Cardiac muscle cell (in vitro differentiated cells and primary cell): ENCODE data around the gene CPNE5. TPM values are rescaled to one million over a fixed set of nuclear protein-coding genes. Genes with fewer than 3 reads are reported as not detected.

ENCODE experiments used
- DNase-seq, 2 donors: peaks; one replicate each; pipeline versions ENCODE4 v3.0.0 to v3.0.0-alpha.2; 2010 to 2017; ENCODE audit warnings: low read depth in 1 of 2, low spot score in 1 of 2
- H3K27ac ChIP-seq: fragments of 200-600 bp; sonication (generic); 2 replicates; pipeline ENCODE4 v1.5.1; 2016
- H3K27me3 ChIP-seq: fragments of 200-600 bp; sonication (generic); 2 replicates; pipeline ENCODE4 v1.6.0; 2016; ENCODE audit warnings: control low read depth
- H3K36me3 ChIP-seq: fragments of 200-600 bp; sonication (generic); 2 replicates; pipeline ENCODE4 v1.5.1; 2016; ENCODE audit warnings: control low read depth
- H3K4me1 ChIP-seq: fragments of 200-600 bp; sonication (generic); 2 replicates; pipeline ENCODE4 v1.8.1; 2017; ENCODE audit warnings: low read depth, mild to moderate bottlenecking, mixed run types
- H3K4me3 ChIP-seq: fragments of 200-600 bp; sonication (generic); 2 replicates; pipeline ENCODE4 v1.5.1; 2016; ENCODE audit warnings: mild to moderate bottlenecking
- H3K9me3 ChIP-seq: fragments of 200-600 bp; sonication (generic); 2 replicates; pipeline ENCODE4 v1.5.1; 2017; ENCODE audit warnings: low read depth, mild to moderate bottlenecking, control low read depth
- polyA plus RNA-seq: library from polyadenylated mRNA; unstranded; fragments of >200 nt; fragmentation: Nextera tagmentation; extraction: Ambion mirVana; gene quantifications from 2 replicates; pipeline ENCODE4 v1.2.1, GENCODE V29; 2016
- total RNA-seq: library from RNA; depleted of rRNA; stranded (reverse); fragments of >200 nt; gene quantifications from 2 replicates; pipeline ENCODE4 v1.2.3, GENCODE V29; 2016
- TF ChIP-seq, protein P1 (sequence below): IDR thresholded peaks from 2 replicates; pipeline ENCODE4 v1.5.1; 2012; ENCODE audit warnings: low read depth, mild to moderate bottlenecking, low read length

CPNE5 gene
- total and polyA plus RNA-seq, 2 experiments from 2014 or later: 51.6 to 52.1 TPM

DNA sequence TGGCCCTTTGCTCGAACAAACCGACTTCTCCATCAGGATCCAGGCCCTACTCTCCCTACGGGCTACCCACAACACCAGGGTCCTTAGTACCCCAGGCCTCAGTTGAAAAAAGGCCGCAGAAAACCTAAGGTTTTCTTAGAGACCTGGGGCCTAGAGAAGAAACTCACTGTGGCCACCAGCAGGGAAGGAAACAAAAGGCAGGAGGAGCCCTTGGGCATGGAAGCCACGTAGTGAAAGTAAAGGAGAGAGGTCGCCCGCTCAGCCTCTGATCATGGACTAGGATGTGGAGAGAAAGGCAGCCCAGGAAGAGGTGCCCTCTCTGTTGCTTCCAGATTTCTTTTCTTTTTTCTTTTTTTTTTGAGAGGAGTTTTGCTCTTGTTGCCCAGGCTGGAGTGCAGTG, 31.5 kb downstream of the CPNE5 start:
- Histone ChIP-seq H3K27me3 (no peaks in the 10 kb centered on the region), H3K9me3 (no peaks in the 10 kb centered on the region), H3K27ac (no peak overlapping the region), H3K4me3 (no peak overlapping the region), H3K4me1 (no peaks in the 10 kb centered on the region), H3K36me3 (no peaks in the 10 kb centered on the region)
- DNase-seq: no peak
- TF ChIP-seq, protein P1, sequence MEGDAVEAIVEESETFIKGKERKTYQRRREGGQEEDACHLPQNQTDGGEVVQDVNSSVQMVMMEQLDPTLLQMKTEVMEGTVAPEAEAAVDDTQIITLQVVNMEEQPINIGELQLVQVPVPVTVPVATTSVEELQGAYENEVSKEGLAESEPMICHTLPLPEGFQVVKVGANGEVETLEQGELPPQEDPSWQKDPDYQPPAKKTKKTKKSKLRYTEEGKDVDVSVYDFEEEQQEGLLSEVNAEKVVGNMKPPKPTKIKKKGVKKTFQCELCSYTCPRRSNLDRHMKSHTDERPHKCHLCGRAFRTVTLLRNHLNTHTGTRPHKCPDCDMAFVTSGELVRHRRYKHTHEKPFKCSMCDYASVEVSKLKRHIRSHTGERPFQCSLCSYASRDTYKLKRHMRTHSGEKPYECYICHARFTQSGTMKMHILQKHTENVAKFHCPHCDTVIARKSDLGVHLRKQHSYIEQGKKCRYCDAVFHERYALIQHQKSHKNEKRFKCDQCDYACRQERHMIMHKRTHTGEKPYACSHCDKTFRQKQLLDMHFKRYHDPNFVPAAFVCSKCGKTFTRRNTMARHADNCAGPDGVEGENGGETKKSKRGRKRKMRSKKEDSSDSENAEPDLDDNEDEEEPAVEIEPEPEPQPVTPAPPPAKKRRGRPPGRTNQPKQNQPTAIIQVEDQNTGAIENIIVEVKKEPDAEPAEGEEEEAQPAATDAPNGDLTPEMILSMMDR: peak; percentile 2

DNA sequence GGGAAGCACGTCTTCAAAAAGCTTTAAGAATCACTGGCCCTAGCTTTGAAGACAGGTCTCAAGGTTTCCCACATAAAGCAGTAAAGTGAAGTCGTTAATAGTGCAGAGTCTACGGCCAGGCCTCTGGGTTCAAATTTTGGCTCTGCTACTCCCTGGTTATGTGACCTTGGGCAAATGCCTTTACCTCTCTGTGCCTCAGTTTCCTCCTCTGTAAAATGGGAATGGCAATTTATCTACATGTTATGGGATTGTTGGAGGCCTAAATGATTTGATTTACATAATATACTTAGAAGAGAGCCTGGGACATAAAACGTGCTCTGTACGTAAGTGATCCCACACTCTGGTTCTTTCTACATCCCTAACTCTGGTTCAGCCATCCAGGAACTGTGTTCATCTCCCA, 32.1 kb downstream of the CPNE5 start:
- Histone ChIP-seq H3K27ac (no peak overlapping the region), H3K36me3 (no peaks in the 10 kb centered on the region), H3K4me1 (no peaks in the 10 kb centered on the region), H3K9me3 (no peaks in the 10 kb centered on the region), H3K27me3 (no peaks in the 10 kb centered on the region), H3K4me3 (no peak overlapping the region)
- no peak for DNase-seq
- TF ChIP-seq, protein P1: no peak

DNA sequence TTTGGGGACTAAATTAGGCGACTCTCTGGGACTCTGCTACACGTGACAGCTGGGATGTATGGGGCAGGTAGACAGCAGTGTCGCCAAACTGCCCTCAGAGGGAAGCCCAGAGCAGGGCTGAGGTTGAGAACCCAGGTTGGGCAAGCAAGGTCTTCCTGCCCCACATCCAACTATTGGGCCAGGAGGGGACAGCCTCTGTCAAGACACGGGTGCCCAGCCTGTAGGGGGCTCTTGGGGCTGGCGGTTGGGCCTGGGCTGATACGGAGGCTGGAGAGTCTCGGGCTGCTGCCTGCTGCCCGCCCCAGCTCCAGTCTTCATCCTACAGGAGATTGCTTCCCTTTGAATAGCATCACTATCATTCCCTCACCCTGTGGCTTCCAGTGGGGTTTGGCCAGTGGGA, 33.3 kb downstream of the CPNE5 start:
- no peak overlapping the region for H3K27ac ChIP-seq
- no peaks in the 10 kb centered on the region for H3K27me3 ChIP-seq
- H3K4me3 ChIP-seq: no peak overlapping the region
- H3K36me3 ChIP-seq: no peaks in the 10 kb centered on the region
- H3K9me3 ChIP-seq: no peaks in the 10 kb centered on the region
- DNase-seq: no peak
- no peaks in the 10 kb centered on the region for H3K4me1 ChIP-seq
- TF ChIP-seq, protein P1: no peak

DNA sequence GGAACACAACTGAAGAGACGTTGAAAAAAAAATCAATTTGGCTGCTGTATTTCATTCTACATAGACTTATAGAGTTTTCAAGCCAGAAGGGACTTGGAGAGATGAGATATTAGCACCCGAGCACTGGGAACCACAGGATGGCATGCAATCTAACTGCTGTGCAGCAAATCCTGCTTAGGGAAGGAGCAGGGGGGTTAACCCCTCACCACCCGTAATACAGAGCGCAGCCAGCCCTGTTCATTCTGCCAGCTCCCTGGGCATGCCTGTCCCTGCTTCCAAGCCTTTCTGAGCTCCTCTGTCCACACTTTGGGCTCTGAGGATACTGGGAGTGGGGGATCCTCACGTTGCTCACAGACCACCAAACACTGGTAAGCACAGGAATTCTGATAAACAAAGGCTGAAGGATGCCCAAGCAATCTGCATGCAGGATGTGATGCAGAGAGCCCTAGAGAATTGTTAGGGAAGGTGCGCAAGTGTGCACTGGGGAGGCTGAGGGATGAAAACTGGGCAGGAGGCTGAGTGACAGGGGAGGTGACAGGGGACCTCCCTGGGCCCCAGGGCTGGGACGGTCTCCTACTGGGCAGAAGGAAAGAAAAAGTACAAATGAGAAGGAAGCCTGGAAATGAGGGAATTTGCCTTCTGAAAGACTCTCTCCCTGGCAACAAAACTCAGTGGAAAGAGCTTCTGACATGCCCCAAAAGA, 34.0 kb downstream of the CPNE5 start:
- Histone ChIP-seq H3K27ac (no peak overlapping the region), H3K27me3 (no peaks in the 10 kb centered on the region), H3K36me3 (no peaks in the 10 kb centered on the region), H3K9me3 (no peaks in the 10 kb centered on the region), H3K4me3 (no peak overlapping the region), H3K4me1 (no peaks in the 10 kb centered on the region)
- TF ChIP-seq, protein P1: no peak
- no peak for DNase-seq

DNA sequence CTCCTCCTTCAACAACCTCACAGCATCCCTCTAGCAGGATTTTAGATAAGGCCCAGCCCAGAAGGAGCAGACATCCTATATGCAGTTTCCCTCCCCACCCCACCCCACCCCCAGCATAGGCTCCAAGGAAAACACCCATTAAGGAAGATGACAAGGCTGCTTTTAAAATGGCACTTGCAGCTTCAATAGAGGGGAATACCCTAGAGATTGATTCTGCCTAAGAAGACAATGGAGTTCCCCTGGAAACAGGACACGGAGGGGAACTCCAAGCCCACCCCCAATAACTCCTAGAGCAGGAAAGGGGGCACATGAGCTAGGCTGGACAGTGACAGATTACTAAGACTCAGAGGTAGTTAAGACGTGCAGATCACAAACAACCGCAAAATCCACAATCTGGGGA, 34.7 kb downstream of the CPNE5 start:
- no peak for DNase-seq
- Histone ChIP-seq H3K9me3 (no peaks in the 10 kb centered on the region), H3K36me3 (no peaks in the 10 kb centered on the region), H3K27ac (no peak overlapping the region), H3K4me3 (no peak overlapping the region), H3K4me1 (no peaks in the 10 kb centered on the region), H3K27me3 (no peaks in the 10 kb centered on the region)
- TF ChIP-seq, protein P1: no peak
